ENCODE data around the gene SLC19A1.
"Not testable (repeated sequence)": the region's sequence is repeated elsewhere in the genome, so short reads cannot be mapped to it uniquely, and the experiment has no call there.

Gene SLC19A1

GRCh38 chr21:45533361-45533845, 8.8 kb downstream of the SLC19A1 start:
- DNase-seq (ENCODE audit: low read depth), result no peak

GRCh38 chr21:45532826-45533360, 9.3 kb downstream of the SLC19A1 start:
- no peak for DNase-seq (ENCODE audit: low read depth)

- DNase-seq (ENCODE audit: low read depth), result no peak
Measured at GRCh38 chr21:45531393-45532215, 10.6 kb downstream of the SLC19A1 start.

- not testable (repeated sequence) for DNase-seq (ENCODE audit: low read depth)
Measured at GRCh38 chr21:45531114-45531392, 11.2 kb downstream of the SLC19A1 start.

GRCh38 chr21:45530423-45531113, 11.7 kb downstream of the SLC19A1 start:
- DNase-seq (ENCODE audit: low read depth), result no peak

GRCh38 chr21:45529785-45530422, 12.3 kb downstream of the SLC19A1 start:
- DNase-seq (ENCODE audit: low read depth), result no peak

- no peak for DNase-seq (ENCODE audit: low read depth)
Measured at GRCh38 chr21:45528981-45529784, 13.1 kb downstream of the SLC19A1 start.

- DNase-seq (ENCODE audit: low read depth), result no peak
Measured at GRCh38 chr21:45528028-45528705, 14.1 kb downstream of the SLC19A1 start.

- not testable (repeated sequence) for DNase-seq (ENCODE audit: low read depth)
Measured at GRCh38 chr21:45527151-45527999, 14.9 kb downstream of the SLC19A1 start.

GRCh38 chr21:45525910-45526306, 16.3 kb downstream of the SLC19A1 start:
- no peak for DNase-seq (ENCODE audit: low read depth)

- no peak for DNase-seq (ENCODE audit: low read depth)
Measured at GRCh38 chr21:45525153-45525909, 16.9 kb downstream of the SLC19A1 start.

GRCh38 chr21:45524756-45525152, 17.5 kb downstream of the SLC19A1 start:
- no peak for DNase-seq (ENCODE audit: low read depth)

GRCh38 chr21:45523411-45524101, 18.7 kb downstream of the SLC19A1 start:
- no peak for DNase-seq (ENCODE audit: low read depth)

GRCh38 chr21:45522986-45523385, 19.3 kb downstream of the SLC19A1 start:
- no peak for DNase-seq (ENCODE audit: low read depth)

GRCh38 chr21:45522381-45522780, 19.9 kb downstream of the SLC19A1 start:
- DNase-seq (ENCODE audit: low read depth), result no peak

GRCh38 chr21:45521241-45521640, 21.0 kb downstream of the SLC19A1 start:
- no peak for DNase-seq (ENCODE audit: low read depth)

GRCh38 chr21:45519182-45519581, 23.1 kb downstream of the SLC19A1 start:
- no peak for DNase-seq (ENCODE audit: low read depth)

GRCh38 chr21:45518742-45519141, 23.5 kb downstream of the SLC19A1 start:
- DNase-seq (ENCODE audit: low read depth), result no peak
